ENCODE measurements around the gene ZNF90. TPM values are rescaled to one million over a fixed set of nuclear protein-coding genes. Genes with fewer than 3 reads are reported as not detected.

The ZNF90 gene
- polyA plus RNA-seq, 1 donor (not counting 4 experiments of a cell fraction or from before 2014, with no cell fraction given) = 5.8 TPM

GRCh38 chr19:20035935-20036334 is 41.9 kb upstream of the ZNF90 start:
- Histone ChIP-seq H3K4me2 (ENCODE audit: control insufficient read depth, extremely low read depth, insufficient read depth, low read depth, low read length) (no peak overlapping the region), H2AFZ (ENCODE audit: control insufficient read depth, low read length) (no peak overlapping the region), H4K20me1 (ENCODE audit: control insufficient read depth, extremely low read depth, insufficient read depth, low read length) (no peaks in the 10 kb centered on the region), H3K36me3 (ENCODE audit: control insufficient read depth in 2 of 2, extremely low read depth in 1 of 2, insufficient read depth in 2 of 2, low read length in 2 of 2) (no peaks in the 10 kb centered on the region), H3K27ac (ENCODE audit: control insufficient read depth, insufficient read depth, low read length) (no peak overlapping the region), H3K9ac (ENCODE audit: control insufficient read depth, extremely low read depth, insufficient read depth, low read length) (no peak overlapping the region), H3K79me2 (ENCODE audit: control insufficient read depth, insufficient read depth, low read length) (peaks cover 2% of the 10 kb centered on the region), H3K9me3 (ENCODE audit: control insufficient read depth, low read depth, low read length) (no peaks in the 10 kb centered on the region), H3K4me3 (ENCODE audit: control insufficient read depth in 2 of 3, extremely low read depth in 1 of 3, insufficient read depth in 2 of 3, low read depth in 1 of 3, low read length in 3 of 3) (no peak overlapping the region), H3K9me1 (ENCODE audit: control insufficient read depth, extremely low read depth, insufficient read depth, low read length) (no peaks in the 10 kb centered on the region), H3K27me3 (ENCODE audit: control insufficient read depth, extremely low read depth, insufficient read depth, low read length) (no peaks in the 10 kb centered on the region), H3K4me1 (ENCODE audit: control insufficient read depth, extremely low read depth, insufficient read depth, low read length) (peaks cover 4% of the 10 kb centered on the region)
- TF ChIP-seq CTCF (optimal IDR thresholded peaks at IDR 0.05 in 1 of 3, IDR thresholded peaks at IDR 0.05 in 1 of 3, conservative IDR thresholded peaks at IDR 0.05 in 1 of 3; ENCODE audit: extremely low read depth in 1 of 3, insufficient read depth in 2 of 3, low read length in 3 of 3) = no peak
- TF ChIP-seq EZH2 (IDR thresholded peaks at IDR 0.05; ENCODE audit: low read length) = no peak
- dilution Hi-C loops (cut with MboI; ENCODE audit: extremely low pct_ligation_motif_present, low sequenced_read_pairs) = no loop called here
- FAIRE-seq (no peak), DNase-seq (ENCODE audit: low read depth, low spot score) (no peak)

- H3K27me3 ChIP-seq (ENCODE audit: control insufficient read depth, extremely low read depth, insufficient read depth, low read length) = no peaks in the 10 kb centered on the region
- H3K79me2 ChIP-seq (ENCODE audit: control insufficient read depth, insufficient read depth, low read length) = peaks cover 2% of the 10 kb centered on the region
- H3K9ac ChIP-seq (ENCODE audit: control insufficient read depth, extremely low read depth, insufficient read depth, low read length) = peak overlapping the region; percentile 84
- H3K4me1 ChIP-seq (ENCODE audit: control insufficient read depth, extremely low read depth, insufficient read depth, low read length) = peaks cover 4% of the 10 kb centered on the region
- peak overlapping the region; percentile 92 to 95 (median 95) for H3K4me3 ChIP-seq (ENCODE audit: control insufficient read depth in 2 of 3, extremely low read depth in 1 of 3, insufficient read depth in 2 of 3, low read depth in 1 of 3, low read length in 3 of 3)
- FAIRE-seq (no peak), DNase-seq (ENCODE audit: low read depth, low spot score) (no peak)
- H4K20me1 ChIP-seq (ENCODE audit: control insufficient read depth, extremely low read depth, insufficient read depth, low read length) = no peaks in the 10 kb centered on the region
- no peaks in the 10 kb centered on the region for H3K9me1 ChIP-seq (ENCODE audit: control insufficient read depth, extremely low read depth, insufficient read depth, low read length)
- no peaks in the 10 kb centered on the region for H3K36me3 ChIP-seq (ENCODE audit: control insufficient read depth in 2 of 2, extremely low read depth in 1 of 2, insufficient read depth in 2 of 2, low read length in 2 of 2)
- no peaks in the 10 kb centered on the region for H3K9me3 ChIP-seq (ENCODE audit: control insufficient read depth, low read depth, low read length)
- H3K4me2 ChIP-seq (ENCODE audit: control insufficient read depth, extremely low read depth, insufficient read depth, low read depth, low read length) = peak overlapping the region; percentile 95
- H3K27ac ChIP-seq (ENCODE audit: control insufficient read depth, insufficient read depth, low read length) = peak overlapping the region; percentile 77
- H2AFZ ChIP-seq (ENCODE audit: control insufficient read depth, low read length) = peak overlapping the region; percentile 100
- no peak for TF ChIP-seq EZH2 (IDR thresholded peaks at IDR 0.05; ENCODE audit: low read length)
- no peak for TF ChIP-seq CTCF (optimal IDR thresholded peaks at IDR 0.05 in 1 of 3, IDR thresholded peaks at IDR 0.05 in 1 of 3, conservative IDR thresholded peaks at IDR 0.05 in 1 of 3; ENCODE audit: extremely low read depth in 1 of 3, insufficient read depth in 2 of 3, low read length in 3 of 3)
- dilution Hi-C loops (cut with MboI; ENCODE audit: extremely low pct_ligation_motif_present, low sequenced_read_pairs) = no loop called here
Measured at GRCh38 chr19:20038358-20039202, 39.2 kb upstream of the ZNF90 start.
